Pancreas (tissue), 10 donors: ENCODE data around the gene FCN3. TPM values are rescaled to one million over a fixed set of nuclear protein-coding genes. Genes with fewer than 3 reads are reported as not detected.

Experiments used
- ATAC-seq, 4 donors: fragments of 200-7000 bp; cut with Tn5 transposase; one replicate each; pipeline versions ENCODE4 v1.8.0 to v1.9.1; 2020; ENCODE audit warnings: mild to moderate bottlenecking in 4 of 4, moderate library complexity in 4 of 4
- DNase-seq, 6 donors: peaks; one replicate each; pipeline ENCODE4 v3.0.0-alpha.2; 2020
- FAIRE-seq: peaks from 2 replicates; lab custom pipeline; 2012; peaks lifted over from hg19 to GRCh38; lab: Jason Lieb, UNC
- H3K27ac ChIP-seq, 4 donors: fragments of 200-600 bp; sonication (generic); 1 replicate in 3 of 4; 2 replicates in 1 of 4; pipeline versions ENCODE4 v1.5.0 to v1.8.0; 2020
- H3K27me3 ChIP-seq, 4 donors: fragments of 200-600 bp; one replicate each; pipeline ENCODE4 v1.8.0; 2021
- H3K36me3 ChIP-seq, 3 donors: fragments of 200-600 bp; sonication (generic) in 1 of 3; one replicate each; pipeline versions ENCODE4 v1.5.0 to v1.8.0; 2020 to 2021
- H3K4me1 ChIP-seq, 3 donors: fragments of 200-600 bp; one replicate each; pipeline ENCODE4 v1.8.0; 2021
- H3K4me3 ChIP-seq, 4 donors: fragments of 200-600 bp; sonication (generic) in 2 of 4; one replicate each; pipeline versions ENCODE4 v1.5.0 to v1.8.0; 2020 to 2021
- H3K9me3 ChIP-seq, 4 donors: fragments of 200-600 bp; one replicate each; pipeline ENCODE4 v1.8.0; 2021
- CTCF ChIP-seq, 4 donors: fragments of 200-600 bp; sonication (generic) in 3 of 4; IDR thresholded peaks; one replicate each; pipeline versions ENCODE4 v1.5.0 to v1.8.0; 2021; ENCODE audit warnings: antibody characterized with exemption in 4 of 4
- WGBS, 2 donors: extraction: QIAGEN DNeasy Blood & Tissue Kit; methylation state at CpG; one replicate each; pipeline ENCODE4 v1.1.7; 2013; 5-methylcytosine and 5-hydroxymethylcytosine counted together
- intact Hi-C, 3 donors: fragments of 100-400 bp; cut with DNase I; formaldehyde crosslinking; loops; one replicate each; pipeline versions ENCODE4 v1.11.1 to v1.14.2; 2022
- polyA plus RNA-seq, 2 donors: library from polyadenylated mRNA; stranded (reverse); fragments of 200-250 nt; gene quantifications; one replicate each; pipeline ENCODE4 v1.2.3, GENCODE V29; 2013
- total RNA-seq, 6 donors: library from RNA; stranded (reverse); fragmentation: NEBNext Ultra II Directional in 4 of 6; extraction: Animal tissue kit (Norgen Biotek cat#: 25700) in 4 of 6; gene quantifications; one replicate each; pipeline versions ENCODE4 v1.2.1 to v1.2.4, GENCODE V29; 2021 to 2023
- donor health status: healthy with polysubstance abuse.
- donor health status: DM: no; HTN: no; CAD: no; lungs with moderate emphysema.
- donor health status: DM: no; HTN: no; CAD: no.
- donor health status: control.
- donor health status: control.
- donor health status: Bipolar disorder and iron deficiency.
- donor health status: DM: yes; HTN: yes; CAD: no.
- donor health status: DM: no; HTN: no; CAD: no.
- donor health status: DM: no; HTN: no; CAD: no.
- donor health status: DM: yes; HTN: yes; CAD: no.

Gene FCN3
- total and polyA plus RNA-seq, 8 donors = 0.39 to 19.7 (median 3.7) TPM

- no peak for FAIRE-seq
- no peak overlapping the region for H3K27ac ChIP-seq
Observed at GRCh38 chr1:27416387-27417111, 41.9 kb upstream of the FCN3 start.

GRCh38 chr1:27414091-27414490 is 39.5 kb upstream of the FCN3 start:
- Histone ChIP-seq H3K27ac (no peak overlapping the region), H3K4me3 (no peak overlapping the region), H3K36me3 (peaks cover 0 to 76% (median 18%) of the 10 kb centered on the region in 3 donors), H3K4me1 (peaks cover 0 to 5% (median 0%) of the 10 kb centered on the region in 3 donors), H3K9me3 (no peaks in the 10 kb centered on the region), H3K27me3 (no peaks in the 10 kb centered on the region)
- WGBS, 2 donors = 90 to 96% methylated on average over 1 of the region's 1 CpG
- FAIRE-seq = no peak
- DNase-seq = no peak
- intact Hi-C loops = loop anchor here in 1 of 3 donors (5.0 kb wide), 1 partner anchor 193 kb away; no protein-coding TSS in a partner anchor
- TF ChIP-seq CTCF (IDR thresholded peaks at IDR 0.05) = no peak
- no peak for ATAC-seq

More at GRCh38 chr1:27416387-27417111, 41.9 kb upstream of the FCN3 start:
- Histone ChIP-seq H3K4me3 (no peak overlapping the region), H3K27me3 (no peaks in the 10 kb centered on the region), H3K36me3 (peaks cover 0 to 59% (median 18%) of the 10 kb centered on the region in 3 donors), H3K9me3 (no peaks in the 10 kb centered on the region), H3K4me1 (peaks cover 0 to 8% (median 0%) of the 10 kb centered on the region in 3 donors)
- WGBS, 2 donors = 66 to 71% methylated on average over 3 of the region's 3 CpGs
- DNase-seq = peak in 1 of 6 donors; percentile 46
- intact Hi-C loops = no loop called here
- peak in 3 of 4 donors; percentile 44 to 68 (median 58) for ATAC-seq
- peak in 3 of 4 donors; percentile 12 to 39 (median 24) for TF ChIP-seq CTCF (IDR thresholded peaks at IDR 0.05)

- intact Hi-C loops = loop anchor here in 1 of 3 donors (5.0 kb wide), 1 partner anchor 194 kb away; no protein-coding TSS in a partner anchor
- FAIRE-seq = no peak
- H3K27ac ChIP-seq = no peak overlapping the region
Observed at GRCh38 chr1:27413004-27413403, 38.4 kb upstream of the FCN3 start.

GRCh38 chr1:27412502-27412901 is 37.9 kb upstream of the FCN3 start:
- WGBS, 2 donors = 90 to 94% methylated on average over 4 of the region's 4 CpGs
- no peak overlapping the region for H3K27ac ChIP-seq

More at GRCh38 chr1:27413004-27413403, 38.4 kb upstream of the FCN3 start:
- Histone ChIP-seq H3K27me3 (no peaks in the 10 kb centered on the region), H3K9me3 (no peaks in the 10 kb centered on the region), H3K36me3 (peaks cover 0 to 71% (median 14%) of the 10 kb centered on the region in 3 donors), H3K4me3 (no peak overlapping the region), H3K4me1 (peaks cover 0 to 5% (median 0%) of the 10 kb centered on the region in 3 donors)
- ATAC-seq (peak in 1 of 4 donors; percentile 8), DNase-seq (no peak)
- TF ChIP-seq CTCF (IDR thresholded peaks at IDR 0.05) = no peak
- WGBS, 2 donors = 51 to 57% methylated on average over 4 of the region's 4 CpGs

More at GRCh38 chr1:27412502-27412901, 37.9 kb upstream of the FCN3 start:
- H3K4me3 ChIP-seq = no peak overlapping the region
- H3K36me3 ChIP-seq = peaks cover 0 to 71% (median 14%) of the 10 kb centered on the region in 3 donors
- peaks cover 0 to 5% (median 0%) of the 10 kb centered on the region in 3 donors for H3K4me1 ChIP-seq
- no peak for TF ChIP-seq CTCF (IDR thresholded peaks at IDR 0.05)
- no peaks in the 10 kb centered on the region for H3K9me3 ChIP-seq
- ATAC-seq = no peak
- no peaks in the 10 kb centered on the region for H3K27me3 ChIP-seq
- no peak for FAIRE-seq
- no peak for DNase-seq
- intact Hi-C loops = loop anchor here in 1 of 3 donors (5.0 kb wide), 1 partner anchor 195 kb away; no protein-coding TSS in a partner anchor
